Body of pancreas (tissue), 4 donors: Measurements from ENCODE around the gene NRXN2. TPM values are rescaled to one million over a fixed set of nuclear protein-coding genes. Genes with fewer than 3 reads are reported as not detected.
"Not testable (repeated sequence)": the region's sequence is repeated elsewhere in the genome, so short reads cannot be mapped to it uniquely, and the experiment has no call there.

Source experiments
- ATAC-seq: fragments of 150-250 bp; one replicate; pipeline ENCODE4 v1.9.1; 2016
- DNase-seq, 4 donors: peaks; one replicate each; pipeline ENCODE4 v3.0.0-alpha.2; 2019
- H3K27ac ChIP-seq, 4 donors: fragments of 200-600 bp; sonication (generic); 1 replicate in 3 of 4; 2 replicates in 1 of 4; pipeline versions ENCODE4 v1.5.1 to v1.6.1; 2016 to 2019; ENCODE audit warnings: mild to moderate bottlenecking in 1 of 4, mixed read lengths in 1 of 4, moderate library complexity in 1 of 4
- H3K27me3 ChIP-seq, 2 donors: fragments of 200-600 bp; sonication (generic); one replicate each; pipeline ENCODE4 v1.6.0; 2016; ENCODE audit warnings: mild to moderate bottlenecking in 1 of 2
- H3K36me3 ChIP-seq, 2 donors: fragments of 200-600 bp; sonication (generic); replicated peaks in 1 of 2; 2 replicates each; pipeline ENCODE4 v1.5.1; 2016; ENCODE audit warnings: low read depth in 2 of 2; ENCODE audit not compliant: insufficient read depth in 1 of 2
- H3K4me1 ChIP-seq: fragments of 200-600 bp; sonication (generic); one replicate; pipeline ENCODE4 v1.6.0; 2016
- H3K4me3 ChIP-seq, 2 donors: fragments of 200-600 bp; sonication (generic); 1 replicate in 1 of 2; 2 replicates in 1 of 2; pipeline ENCODE4 v1.5.1; 2016 to 2019
- H3K9me3 ChIP-seq, 3 donors: fragments of 200-600 bp; sonication (generic); 1 replicate in 2 of 3; 2 replicates in 1 of 3; pipeline ENCODE4 v1.5.1; 2016
- POLR2A ChIP-seq, 3 donors: fragments of 450-650 bp; IDR thresholded peaks; one replicate each; pipeline ENCODE4 v1.6.1; 2016; ENCODE audit warnings: antibody characterized with exemption in 3 of 3, mild to moderate bottlenecking in 2 of 3
- WGBS, 2 donors: methylation state at CpG; one replicate each; pipeline ENCODE4 v1.1.5; 2017; 5-methylcytosine and 5-hydroxymethylcytosine counted together
- intact Hi-C: fragments of 100-400 bp; cut with DNase I; formaldehyde crosslinking; loops from one replicate; pipeline ENCODE4 v1.15.1; 2023
- total RNA-seq, 2 donors: library from RNA; depleted of rRNA; stranded (reverse); fragments of >200 nt; gene quantifications; one replicate each; pipeline ENCODE4 v1.1.0, GENCODE V29; 2016
- TF ChIP-seq, protein P1 (sequence below), 7 experiments: fragments of 450-650 bp in 4 of 7; fragments of 200-600 bp in 3 of 7; sonication (generic) in 3 of 7; IDR thresholded peaks; one replicate each; pipeline ENCODE4 v1.5.1; 2016 to 2019; ENCODE audit warnings: antibody characterized with exemption in 7 of 7

The NRXN2 gene
- total RNA-seq, 2 donors from 2014 or later, result 1.3 to 4.9 TPM

DNA sequence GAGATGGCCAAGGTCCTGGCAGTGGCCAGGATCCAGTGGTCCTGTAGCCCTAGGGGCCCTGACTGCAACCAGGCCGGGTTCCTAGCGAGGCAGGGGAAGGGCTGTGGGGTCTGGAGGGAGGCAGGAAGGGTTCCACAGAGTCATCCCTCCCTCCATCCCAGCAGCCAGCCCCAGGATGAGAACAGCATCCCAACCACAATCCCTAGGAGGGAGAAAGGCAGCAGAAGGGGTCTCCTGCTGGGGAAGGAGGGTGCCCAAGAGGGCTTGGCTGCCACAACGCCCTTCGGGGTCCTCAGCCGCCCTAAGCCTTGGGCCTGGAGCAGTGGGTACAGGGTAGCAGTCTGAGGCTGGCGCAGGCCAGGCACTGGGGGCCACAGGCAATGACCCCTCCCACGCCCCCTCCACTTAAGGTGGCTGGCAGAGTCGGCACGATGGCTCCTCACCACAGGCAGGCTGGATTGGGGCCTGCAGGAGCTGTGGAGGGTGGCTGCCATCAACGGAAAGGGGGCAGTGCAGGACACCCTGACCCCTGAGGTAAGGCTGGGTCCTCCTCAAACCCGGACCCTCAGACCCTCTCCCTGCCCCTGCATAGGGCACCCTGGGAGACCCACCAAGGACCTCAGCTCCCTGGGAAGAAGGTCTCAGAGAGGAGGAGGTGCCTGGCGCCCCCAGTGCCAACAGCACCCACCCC is 124.7 kb downstream of the NRXN2 start:
- no peak for ATAC-seq
- intact Hi-C loops, result no loop called here
- DNase-seq, result no peak

DNA sequence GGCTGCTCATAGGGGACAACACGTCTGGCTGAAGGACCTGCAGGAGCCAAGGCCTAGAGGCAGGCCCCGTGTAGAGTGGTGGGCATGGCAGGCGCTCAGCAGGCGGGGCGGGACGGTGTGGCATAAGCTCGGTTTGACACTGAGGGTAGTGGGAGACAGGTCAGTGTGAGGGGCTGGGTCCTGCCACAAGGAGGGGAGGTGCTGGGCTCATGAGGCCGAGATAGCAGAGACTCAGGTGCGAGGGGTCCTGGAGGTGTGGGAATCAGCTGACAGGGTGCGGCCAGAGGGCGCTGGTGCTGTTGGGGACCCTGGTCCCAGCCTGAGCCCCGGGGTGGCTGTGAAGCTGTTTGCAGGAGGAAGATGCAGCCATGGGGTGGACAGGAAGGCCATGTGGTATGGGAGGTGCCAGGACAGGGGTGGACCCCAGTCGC is 125.3 kb downstream of the NRXN2 start:
- DNase-seq (no peak), ATAC-seq (no peak)
- Histone ChIP-seq H3K4me1 (no peaks in the 10 kb centered on the region), H3K36me3 (no peaks in the 10 kb centered on the region), H3K27me3 (no peaks in the 10 kb centered on the region), H3K9me3 (no peaks in the 10 kb centered on the region), H3K27ac (no peak overlapping the region), H3K4me3 (no peak overlapping the region)
- TF ChIP-seq, protein P1, sequence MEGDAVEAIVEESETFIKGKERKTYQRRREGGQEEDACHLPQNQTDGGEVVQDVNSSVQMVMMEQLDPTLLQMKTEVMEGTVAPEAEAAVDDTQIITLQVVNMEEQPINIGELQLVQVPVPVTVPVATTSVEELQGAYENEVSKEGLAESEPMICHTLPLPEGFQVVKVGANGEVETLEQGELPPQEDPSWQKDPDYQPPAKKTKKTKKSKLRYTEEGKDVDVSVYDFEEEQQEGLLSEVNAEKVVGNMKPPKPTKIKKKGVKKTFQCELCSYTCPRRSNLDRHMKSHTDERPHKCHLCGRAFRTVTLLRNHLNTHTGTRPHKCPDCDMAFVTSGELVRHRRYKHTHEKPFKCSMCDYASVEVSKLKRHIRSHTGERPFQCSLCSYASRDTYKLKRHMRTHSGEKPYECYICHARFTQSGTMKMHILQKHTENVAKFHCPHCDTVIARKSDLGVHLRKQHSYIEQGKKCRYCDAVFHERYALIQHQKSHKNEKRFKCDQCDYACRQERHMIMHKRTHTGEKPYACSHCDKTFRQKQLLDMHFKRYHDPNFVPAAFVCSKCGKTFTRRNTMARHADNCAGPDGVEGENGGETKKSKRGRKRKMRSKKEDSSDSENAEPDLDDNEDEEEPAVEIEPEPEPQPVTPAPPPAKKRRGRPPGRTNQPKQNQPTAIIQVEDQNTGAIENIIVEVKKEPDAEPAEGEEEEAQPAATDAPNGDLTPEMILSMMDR (IDR thresholded peaks at IDR 0.05), result no peak
- no peak for TF ChIP-seq POLR2A (IDR thresholded peaks at IDR 0.05)
- WGBS, 2 donors, result 82 to 84% methylated on average over 12 to 13 of the region's 13 CpGs
- intact Hi-C loops, result no loop called here

More for the DNA sequence above, 124.7 kb downstream of the NRXN2 start:
- no peaks in the 10 kb centered on the region for H3K4me1 ChIP-seq
- H3K9me3 ChIP-seq, result no peaks in the 10 kb centered on the region
- 74 to 84% methylated on average over 6 to 12 of the region's 12 CpGs for WGBS, 2 donors
- no peak for TF ChIP-seq POLR2A (IDR thresholded peaks at IDR 0.05)
- TF ChIP-seq, protein P1 (IDR thresholded peaks at IDR 0.05), result no peak
- H3K27me3 ChIP-seq, result no peaks in the 10 kb centered on the region
- no peak overlapping the region for H3K27ac ChIP-seq
- no peaks in the 10 kb centered on the region for H3K36me3 ChIP-seq
- no peak overlapping the region for H3K4me3 ChIP-seq

DNA sequence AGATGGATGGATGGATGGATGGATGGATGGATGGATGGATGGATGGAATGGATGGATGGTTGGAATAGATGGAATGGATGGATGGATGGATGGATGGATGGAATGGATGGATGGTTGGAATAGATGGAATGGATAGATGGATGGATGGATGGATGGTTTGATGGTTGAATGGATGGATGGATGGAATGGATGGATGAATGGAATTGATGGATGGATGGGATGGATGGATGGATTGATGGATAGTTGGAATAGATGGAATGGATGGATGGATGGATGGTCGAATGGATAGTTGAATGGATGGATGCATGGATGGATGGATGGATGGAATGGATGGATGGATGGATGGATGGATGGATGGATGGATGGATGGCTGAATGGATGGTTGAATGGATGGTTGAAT is 127.1 kb downstream of the NRXN2 start:
- intact Hi-C loops, DNase-seq, ATAC-seq, H3K9me3 ChIP-seq, H3K4me3 ChIP-seq, H3K36me3 ChIP-seq, H3K27me3 ChIP-seq, H3K27ac ChIP-seq, H3K4me1 ChIP-seq: not testable (repeated sequence)
- 46 to 55% methylated on average over 1 of the region's 1 CpG for WGBS, 2 donors

GRCh38 chr11:64594159-64594939 is 128.6 kb downstream of the NRXN2 start:
- H3K36me3 ChIP-seq, result no peaks in the 10 kb centered on the region
- H3K4me1 ChIP-seq, result no peaks in the 10 kb centered on the region
- DNase-seq (no peak), ATAC-seq (no peak)
- no peak overlapping the region for H3K27ac ChIP-seq
- WGBS, 2 donors, result 80 to 91% methylated on average over 14 of the region's 14 CpGs
- no peaks in the 10 kb centered on the region for H3K27me3 ChIP-seq
- H3K9me3 ChIP-seq, result no peaks in the 10 kb centered on the region
- TF ChIP-seq, protein P1 (IDR thresholded peaks at IDR 0.05), result no peak
- no peak for TF ChIP-seq POLR2A (IDR thresholded peaks at IDR 0.05)
- H3K4me3 ChIP-seq, result no peak overlapping the region
- intact Hi-C loops, result no loop called here

GRCh38 chr11:64593156-64594105 is 129.6 kb downstream of the NRXN2 start:
- no peaks in the 10 kb centered on the region for H3K4me1 ChIP-seq
- no peaks in the 10 kb centered on the region for H3K9me3 ChIP-seq
- TF ChIP-seq POLR2A (IDR thresholded peaks at IDR 0.05), result no peak
- TF ChIP-seq, protein P1 (IDR thresholded peaks at IDR 0.05), result no peak
- H3K36me3 ChIP-seq, result no peaks in the 10 kb centered on the region
- DNase-seq (no peak), ATAC-seq (no peak)
- H3K27ac ChIP-seq, result no peak overlapping the region
- no peaks in the 10 kb centered on the region for H3K27me3 ChIP-seq
- intact Hi-C loops, result no loop called here
- WGBS, 2 donors, result 82 to 86% methylated on average over 31 to 32 of the region's 32 CpGs
- no peak overlapping the region for H3K4me3 ChIP-seq
